ENCODE data around the gene DNAJC19.

DNA sequence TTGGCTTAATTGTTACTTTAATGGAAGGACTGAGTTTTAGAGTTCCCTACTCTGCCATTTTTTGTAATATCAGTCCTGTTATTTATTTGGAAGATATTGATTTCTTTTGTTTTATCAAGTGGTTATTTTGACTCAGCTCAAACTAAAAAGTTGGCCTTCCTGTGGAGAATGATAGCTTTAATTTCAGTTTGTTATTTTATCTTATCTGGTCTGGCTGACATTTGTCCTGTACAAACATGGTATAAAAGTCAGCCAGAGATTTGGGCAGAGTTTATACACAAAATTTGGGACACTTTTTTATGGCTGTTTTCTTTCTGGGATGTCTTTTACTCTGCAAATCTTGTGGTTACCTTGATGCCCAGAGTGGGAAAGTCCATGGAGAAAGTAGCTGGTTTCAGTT, 41.4 kb upstream of the DNAJC19 start:
- TF ChIP-seq EZH2 (IDR thresholded peaks at IDR 0.05) (no peak), POLR2AphosphoS5 (IDR thresholded peaks at IDR 0.05; ENCODE audit: borderline replicate concordance, low read depth, low read length) (no peak), FOXP2 (optimal IDR thresholded peaks at IDR 0.05; ENCODE audit: control extremely low read depth, extremely low read length, insufficient read depth) (no peak)
